ENCODE results near the gene PPM1F.

PPM1F gene

DNA sequence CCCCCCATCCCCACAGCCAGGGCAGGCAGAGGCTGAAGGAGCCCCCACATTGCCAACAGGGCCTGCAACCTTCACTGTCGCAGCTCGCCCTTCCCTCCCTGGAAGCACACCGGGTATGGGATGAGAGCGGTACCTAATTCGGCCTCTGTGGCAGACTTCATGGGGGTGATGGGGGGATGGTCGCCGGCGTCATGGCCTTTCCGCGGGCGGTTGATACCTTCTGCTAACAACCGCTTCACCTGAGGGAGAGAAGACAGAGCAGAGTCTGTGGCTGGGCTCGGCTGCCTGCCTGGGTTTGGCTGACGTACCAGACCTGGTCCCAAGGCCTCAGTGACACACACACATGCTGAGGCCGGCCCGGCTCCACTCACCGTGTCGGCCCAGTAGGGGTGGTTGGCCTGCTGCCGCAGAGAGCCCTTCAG, 11.2 kb upstream of the PPM1F start:
- FAIRE-seq: no peak
- TF ChIP-seq, protein P1, sequence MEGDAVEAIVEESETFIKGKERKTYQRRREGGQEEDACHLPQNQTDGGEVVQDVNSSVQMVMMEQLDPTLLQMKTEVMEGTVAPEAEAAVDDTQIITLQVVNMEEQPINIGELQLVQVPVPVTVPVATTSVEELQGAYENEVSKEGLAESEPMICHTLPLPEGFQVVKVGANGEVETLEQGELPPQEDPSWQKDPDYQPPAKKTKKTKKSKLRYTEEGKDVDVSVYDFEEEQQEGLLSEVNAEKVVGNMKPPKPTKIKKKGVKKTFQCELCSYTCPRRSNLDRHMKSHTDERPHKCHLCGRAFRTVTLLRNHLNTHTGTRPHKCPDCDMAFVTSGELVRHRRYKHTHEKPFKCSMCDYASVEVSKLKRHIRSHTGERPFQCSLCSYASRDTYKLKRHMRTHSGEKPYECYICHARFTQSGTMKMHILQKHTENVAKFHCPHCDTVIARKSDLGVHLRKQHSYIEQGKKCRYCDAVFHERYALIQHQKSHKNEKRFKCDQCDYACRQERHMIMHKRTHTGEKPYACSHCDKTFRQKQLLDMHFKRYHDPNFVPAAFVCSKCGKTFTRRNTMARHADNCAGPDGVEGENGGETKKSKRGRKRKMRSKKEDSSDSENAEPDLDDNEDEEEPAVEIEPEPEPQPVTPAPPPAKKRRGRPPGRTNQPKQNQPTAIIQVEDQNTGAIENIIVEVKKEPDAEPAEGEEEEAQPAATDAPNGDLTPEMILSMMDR (IDR thresholded peaks at IDR 0.05; ENCODE audit: insufficient read depth, missing control alignments): no peak
- no peak for DNase-seq (ENCODE audit: insufficient read length, low spot score)

DNA sequence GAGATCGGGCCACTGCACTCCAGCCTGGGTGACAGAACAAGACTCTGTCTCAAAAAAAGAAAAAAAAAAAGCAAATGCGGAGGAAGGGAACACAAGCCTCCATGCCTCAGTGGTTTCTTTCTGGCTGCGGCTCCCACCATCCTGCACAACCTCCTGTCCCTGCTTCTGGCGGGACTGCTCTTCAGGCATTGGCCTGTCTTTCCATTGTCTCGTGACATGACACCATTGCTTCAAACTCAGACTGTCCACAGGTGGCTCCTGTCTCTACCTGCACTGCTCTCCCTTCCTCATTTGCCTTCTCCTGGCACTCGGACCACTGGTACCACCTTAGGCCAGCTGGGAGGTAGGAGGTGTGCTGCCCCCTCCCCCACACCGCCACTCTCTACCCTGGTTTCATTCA, 10.6 kb upstream of the PPM1F start:
- no peak for FAIRE-seq
- DNase-seq (ENCODE audit: insufficient read length, low spot score): no peak
- TF ChIP-seq, protein P1 (IDR thresholded peaks at IDR 0.05; ENCODE audit: insufficient read depth, missing control alignments): no peak

DNA sequence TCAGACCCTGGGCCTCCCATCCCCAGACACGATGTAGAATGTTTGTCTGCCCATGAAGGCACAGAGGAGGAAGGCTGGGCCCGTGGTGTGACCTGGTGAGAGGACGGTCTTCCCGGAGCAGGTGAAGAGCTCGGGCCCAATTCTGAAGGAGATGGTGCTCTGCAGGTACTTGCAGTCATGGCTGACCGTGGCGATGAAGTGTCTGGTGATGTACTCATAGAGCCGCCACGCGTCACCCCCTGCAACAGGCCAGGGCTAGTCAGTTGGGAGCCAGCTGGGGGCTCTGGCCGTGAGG, 10.0 kb upstream of the PPM1F start:
- TF ChIP-seq, protein P1 (IDR thresholded peaks at IDR 0.05; ENCODE audit: insufficient read depth, missing control alignments): no peak
- DNase-seq (ENCODE audit: insufficient read length, low spot score): no peak
- no peak for FAIRE-seq

DNA sequence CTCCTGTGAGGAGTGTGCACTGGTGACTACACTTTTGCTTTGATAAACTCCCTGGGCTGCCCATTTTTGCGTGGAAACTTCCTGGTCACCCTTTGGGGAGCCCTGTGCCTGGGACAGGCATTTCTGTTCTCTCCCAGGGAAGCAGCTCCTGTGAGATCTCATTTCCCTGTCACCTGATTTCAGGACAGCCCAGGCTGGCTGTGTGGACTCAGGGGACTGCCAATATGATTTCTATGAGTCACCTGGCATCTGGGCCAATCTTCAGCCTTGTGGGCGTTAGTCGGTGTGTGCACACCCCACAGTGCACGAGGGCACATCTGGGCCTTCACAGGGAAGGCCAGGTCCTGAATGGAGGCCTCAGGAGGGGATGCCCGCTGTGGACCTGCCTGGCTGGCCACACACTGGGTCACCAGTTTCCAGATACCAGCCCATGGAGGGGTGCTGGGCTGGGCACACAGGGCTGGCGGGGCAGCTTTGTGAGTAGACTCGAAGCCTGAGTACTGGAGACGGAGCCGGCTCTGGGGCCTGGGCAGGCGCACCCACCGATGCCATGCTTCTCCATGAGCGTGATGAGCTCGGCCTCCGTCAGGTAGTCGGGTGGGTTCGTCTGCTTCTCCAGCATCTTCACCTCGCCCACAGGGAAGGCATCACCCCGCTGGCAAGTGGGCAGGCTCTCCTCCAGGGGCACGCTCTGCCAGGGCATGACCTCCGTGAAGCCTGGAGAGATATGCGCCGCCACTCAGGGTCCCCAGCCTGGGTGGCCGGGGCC, 9.4 kb upstream of the PPM1F start:
- no peak for DNase-seq (ENCODE audit: insufficient read length, low spot score)
- TF ChIP-seq, protein P1 (IDR thresholded peaks at IDR 0.05; ENCODE audit: insufficient read depth, missing control alignments): no peak
- no peak for FAIRE-seq

DNA sequence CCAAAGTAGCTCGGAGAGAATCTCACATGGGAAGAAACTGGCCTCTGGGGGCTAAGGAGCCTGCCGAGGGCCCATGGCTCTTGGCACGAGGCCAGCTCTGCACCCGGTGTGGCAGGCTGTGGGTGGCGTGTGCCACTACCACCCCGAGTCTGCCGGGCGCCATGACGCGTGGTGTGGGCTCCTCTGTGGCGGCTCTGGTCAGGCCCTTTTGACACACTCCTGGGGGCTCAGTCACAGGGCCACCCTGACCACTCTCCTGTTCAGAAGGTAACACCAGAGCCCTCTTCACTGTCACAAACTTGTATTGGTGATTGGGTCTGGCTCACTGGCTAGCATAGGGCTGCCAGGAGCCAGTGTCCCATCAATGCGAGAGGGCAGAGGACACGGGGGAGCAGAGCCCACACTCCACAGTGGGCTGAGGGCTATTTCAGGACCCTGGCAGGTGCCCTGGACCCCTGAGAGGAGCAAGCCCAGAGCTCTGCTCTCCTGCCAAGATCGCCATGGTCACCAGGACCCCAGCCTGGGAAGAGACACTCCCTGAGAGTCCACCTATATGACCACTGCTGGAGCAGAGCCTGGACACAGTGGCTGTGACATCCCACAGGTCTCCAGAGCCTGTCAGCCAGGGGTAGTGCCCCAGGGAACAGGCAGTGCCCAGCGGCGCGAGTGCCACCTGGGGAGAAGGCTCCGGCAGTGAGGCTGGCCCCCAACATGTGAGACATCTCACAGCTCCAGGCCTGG, 8.6 kb upstream of the PPM1F start:
- FAIRE-seq: no peak
- TF ChIP-seq, protein P1 (IDR thresholded peaks at IDR 0.05; ENCODE audit: insufficient read depth, missing control alignments): no peak
- no peak for DNase-seq (ENCODE audit: insufficient read length, low spot score)

DNA sequence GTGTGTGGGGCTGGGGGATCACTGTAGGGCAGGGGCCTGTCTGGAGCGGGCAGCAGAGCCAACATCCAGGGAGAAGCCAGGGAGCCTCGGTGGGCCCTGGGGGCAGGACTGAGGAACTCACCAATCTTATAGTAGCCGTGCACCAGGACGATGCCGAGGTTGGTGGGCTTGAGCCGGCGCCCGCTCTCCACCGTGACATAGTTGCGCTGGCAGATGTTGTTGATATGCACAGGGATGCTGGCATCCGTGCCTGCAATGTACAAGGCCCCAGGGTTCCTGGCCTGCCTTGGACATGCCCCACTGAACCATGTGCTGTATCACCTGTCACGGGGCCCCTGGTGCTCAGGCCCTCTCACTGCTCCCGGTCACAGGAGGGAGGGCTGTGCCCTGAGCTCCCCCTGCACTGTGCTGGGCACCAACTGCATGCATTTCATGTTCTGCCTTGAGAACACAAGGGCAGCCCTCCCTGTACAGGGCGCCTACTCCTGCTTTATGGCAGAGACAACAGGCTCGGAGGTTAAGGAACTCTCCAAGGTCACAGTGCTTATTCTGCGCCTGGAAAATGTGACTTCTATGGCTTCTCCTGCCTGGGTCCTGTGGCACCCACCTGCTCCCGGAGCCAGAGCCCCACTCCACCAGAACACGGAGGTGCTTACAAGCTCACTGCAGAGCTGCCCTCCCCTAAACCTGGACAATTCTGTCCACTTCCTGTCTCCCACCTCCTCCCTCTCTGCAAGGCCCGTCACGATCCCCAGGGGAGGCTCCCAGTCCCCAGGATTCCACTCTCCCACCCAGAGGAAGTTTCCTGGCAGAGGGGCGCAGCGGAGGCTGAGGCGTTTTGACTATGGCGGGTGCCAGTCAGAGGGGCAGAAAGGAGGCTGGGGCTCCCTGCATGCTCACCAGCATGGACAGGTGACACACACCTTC, 7.8 kb upstream of the PPM1F start:
- DNase-seq (ENCODE audit: insufficient read length, low spot score): no peak
- FAIRE-seq: no peak
- TF ChIP-seq, protein P1 (IDR thresholded peaks at IDR 0.05; ENCODE audit: insufficient read depth, missing control alignments): no peak

Measured in D721Med (cell line).